ENCODE measurements around the gene ACER3.
"Not testable (repeated sequence)": the region's sequence is repeated elsewhere in the genome, so short reads cannot be mapped to it uniquely, and the experiment has no call there.

The ACER3 gene

GRCh38 chr11:76919887-76920746, 59.4 kb downstream of the ACER3 start:
- peak; percentile 29 for DNase-seq (ENCODE audit: low read depth)

- no peak for DNase-seq (ENCODE audit: low read depth)
These were observed 66.4 kb downstream of the ACER3 start for GRCh38 chr11:76927160-76927559.

GRCh38 chr11:76935042-76935441, 74.3 kb downstream of the ACER3 start:
- no peak for DNase-seq (ENCODE audit: low read depth)

GRCh38 chr11:76939219-76939631, 78.5 kb downstream of the ACER3 start:
- DNase-seq (ENCODE audit: low read depth), result no peak

GRCh38 chr11:76944225-76944624, 83.5 kb downstream of the ACER3 start:
- DNase-seq (ENCODE audit: low read depth), result no peak

- no peak for DNase-seq (ENCODE audit: low read depth)
These were observed 85.5 kb downstream of the ACER3 start for GRCh38 chr11:76946223-76946622.

GRCh38 chr11:76947190-76947589, 86.5 kb downstream of the ACER3 start:
- no peak for DNase-seq (ENCODE audit: low read depth)

- DNase-seq (ENCODE audit: low read depth), result no peak
These were observed 87.1 kb downstream of the ACER3 start for GRCh38 chr11:76947800-76948199.

GRCh38 chr11:76955459-76956114, 94.9 kb downstream of the ACER3 start:
- DNase-seq (ENCODE audit: low read depth), result no peak

GRCh38 chr11:76962583-76963416, 102.1 kb downstream of the ACER3 start:
- DNase-seq (ENCODE audit: low read depth), result no peak

- DNase-seq (ENCODE audit: low read depth), result not testable (repeated sequence)
These were observed 102.9 kb downstream of the ACER3 start for GRCh38 chr11:76963417-76964168.

GRCh38 chr11:76972051-76972450, 111.3 kb downstream of the ACER3 start:
- DNase-seq (ENCODE audit: low read depth), result no peak

- no peak for DNase-seq (ENCODE audit: low read depth)
These were observed 113.6 kb downstream of the ACER3 start for GRCh38 chr11:76974179-76974891.

GRCh38 chr11:76975513-76975912, 114.8 kb downstream of the ACER3 start:
- no peak for DNase-seq (ENCODE audit: low read depth)

- no peak for DNase-seq (ENCODE audit: low read depth)
These were observed 117.1 kb downstream of the ACER3 start for GRCh38 chr11:76977791-76978190.

- no peak for DNase-seq (ENCODE audit: low read depth)
These were observed 117.5 kb downstream of the ACER3 start for GRCh38 chr11:76978239-76978638.

- no peak for DNase-seq (ENCODE audit: low read depth)
These were observed 118.1 kb downstream of the ACER3 start for GRCh38 chr11:76978818-76979217.

GRCh38 chr11:76980196-76980595, 119.5 kb downstream of the ACER3 start:
- no peak for DNase-seq (ENCODE audit: low read depth)

- DNase-seq (ENCODE audit: low read depth), result no peak
These were observed 124.0 kb downstream of the ACER3 start for GRCh38 chr11:76984743-76985142.

- no peak for DNase-seq (ENCODE audit: low read depth)
These were observed 126.5 kb downstream of the ACER3 start for GRCh38 chr11:76987203-76987602.

GRCh38 chr11:76990628-76991027, 129.9 kb downstream of the ACER3 start:
- DNase-seq (ENCODE audit: low read depth), result no peak

Data from activated gamma-delta T cell treated with anti-CD3 and anti-CD28 coated beads, Interleukin-2, amount 50 U/mL, for 16 hours (primary cell).